ENCODE measurements around the gene NRTN.
"Not testable (repeated sequence)": the region's sequence is repeated elsewhere in the genome, so short reads cannot be mapped to it uniquely, and the experiment has no call there.

The NRTN gene

DNA sequence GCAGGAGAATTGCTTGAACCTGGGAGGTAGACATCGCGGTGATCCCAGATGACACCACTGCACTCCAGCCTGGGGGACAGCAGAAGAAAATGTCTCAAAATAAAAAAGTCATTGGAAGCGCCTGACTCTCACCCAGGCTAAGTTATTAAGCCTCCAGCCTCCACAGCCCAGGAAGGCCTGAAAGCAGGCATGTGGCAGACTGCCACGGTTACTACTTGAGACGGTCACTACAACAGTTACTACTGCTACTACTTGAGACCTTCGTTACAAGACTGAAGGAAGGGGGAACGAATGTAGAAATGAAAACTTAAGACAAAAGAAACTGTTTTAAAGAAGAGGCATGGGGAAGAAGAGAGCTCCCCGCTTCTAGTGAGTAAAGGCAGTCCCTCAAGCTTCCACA is 29.9 kb upstream of the NRTN start:
- no peaks in the 10 kb centered on the region for H3K4me1 ChIP-seq (ENCODE audit: insufficient read depth, low read length, poor library complexity, severe bottlenecking)
- no peaks in the 10 kb centered on the region for H3K27me3 ChIP-seq (ENCODE audit: insufficient read depth, low read length, poor library complexity, severe bottlenecking)
- no peaks in the 10 kb centered on the region for H3K9me3 ChIP-seq (ENCODE audit: insufficient read depth, low read depth, low read length)
- H3F3A ChIP-seq (ENCODE audit: low read depth), result no peaks in the 10 kb centered on the region
- no peaks in the 10 kb centered on the region for H3K9me2 ChIP-seq (replicated peaks; ENCODE audit: low read depth, low read length)
- TF ChIP-seq, protein P1, sequence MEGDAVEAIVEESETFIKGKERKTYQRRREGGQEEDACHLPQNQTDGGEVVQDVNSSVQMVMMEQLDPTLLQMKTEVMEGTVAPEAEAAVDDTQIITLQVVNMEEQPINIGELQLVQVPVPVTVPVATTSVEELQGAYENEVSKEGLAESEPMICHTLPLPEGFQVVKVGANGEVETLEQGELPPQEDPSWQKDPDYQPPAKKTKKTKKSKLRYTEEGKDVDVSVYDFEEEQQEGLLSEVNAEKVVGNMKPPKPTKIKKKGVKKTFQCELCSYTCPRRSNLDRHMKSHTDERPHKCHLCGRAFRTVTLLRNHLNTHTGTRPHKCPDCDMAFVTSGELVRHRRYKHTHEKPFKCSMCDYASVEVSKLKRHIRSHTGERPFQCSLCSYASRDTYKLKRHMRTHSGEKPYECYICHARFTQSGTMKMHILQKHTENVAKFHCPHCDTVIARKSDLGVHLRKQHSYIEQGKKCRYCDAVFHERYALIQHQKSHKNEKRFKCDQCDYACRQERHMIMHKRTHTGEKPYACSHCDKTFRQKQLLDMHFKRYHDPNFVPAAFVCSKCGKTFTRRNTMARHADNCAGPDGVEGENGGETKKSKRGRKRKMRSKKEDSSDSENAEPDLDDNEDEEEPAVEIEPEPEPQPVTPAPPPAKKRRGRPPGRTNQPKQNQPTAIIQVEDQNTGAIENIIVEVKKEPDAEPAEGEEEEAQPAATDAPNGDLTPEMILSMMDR (conservative IDR thresholded peaks at IDR 0.05; ENCODE audit: low read length), result no peak
- TF ChIP-seq EZH2phosphoT487 (IDR thresholded peaks at IDR 0.05; ENCODE audit: borderline replicate concordance), result no peak
- no peaks in the 10 kb centered on the region for H3K79me2 ChIP-seq (ENCODE audit: insufficient read depth, low read length)
- H3K9ac ChIP-seq (ENCODE audit: low read depth, low read length, poor library complexity, severe bottlenecking), result no peak overlapping the region
- H4K20me1 ChIP-seq (ENCODE audit: insufficient read depth, low read length, poor library complexity, severe bottlenecking), result no peaks in the 10 kb centered on the region
- H2AFZ ChIP-seq (ENCODE audit: low read length), result no peak overlapping the region
- no peak overlapping the region for H3K4me2 ChIP-seq (ENCODE audit: low read depth, low read length, poor library complexity, severe bottlenecking)
- no peak overlapping the region for H3K4me3 ChIP-seq (ENCODE audit: low read length, poor library complexity, severe bottlenecking)
- H3K36me3 ChIP-seq (ENCODE audit: insufficient read depth, low read length), result no peaks in the 10 kb centered on the region

DNA sequence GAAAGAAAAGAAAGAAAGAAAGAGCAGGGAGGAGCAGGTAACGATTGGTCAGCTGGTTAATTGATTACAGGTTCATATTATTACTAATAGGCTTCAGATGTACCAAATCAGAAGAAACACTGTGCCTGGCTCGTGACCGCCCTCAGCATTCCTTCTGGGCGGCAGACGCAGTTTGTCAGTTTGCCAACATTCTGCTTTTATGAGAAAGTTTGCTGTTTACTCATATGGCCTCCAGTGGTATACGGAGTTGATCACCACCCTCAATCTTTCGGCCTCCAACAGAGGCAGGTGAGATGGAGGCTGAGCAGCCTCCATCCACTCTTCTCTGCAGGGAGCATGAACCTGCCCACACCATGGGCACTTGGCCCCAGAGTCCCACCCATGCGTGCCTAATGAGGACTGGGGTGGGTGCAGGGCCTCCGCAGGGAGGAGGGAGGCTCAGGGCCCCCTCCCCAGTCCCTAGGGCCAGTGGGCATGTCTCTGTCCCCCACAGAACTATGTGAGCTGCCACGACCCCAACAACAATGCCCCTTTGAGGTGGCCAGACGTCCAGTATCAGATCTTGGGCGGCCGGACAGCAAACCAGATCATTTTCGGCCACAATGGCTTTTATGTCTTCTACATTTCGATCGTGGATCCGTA is 29.1 kb upstream of the NRTN start:
- H2AFZ ChIP-seq (ENCODE audit: low read length), result no peak overlapping the region
- H4K20me1 ChIP-seq (ENCODE audit: insufficient read depth, low read length, poor library complexity, severe bottlenecking), result no peaks in the 10 kb centered on the region
- TF ChIP-seq, protein P1 (conservative IDR thresholded peaks at IDR 0.05; ENCODE audit: low read length), result no peak
- TF ChIP-seq EZH2phosphoT487 (IDR thresholded peaks at IDR 0.05; ENCODE audit: borderline replicate concordance), result no peak
- no peaks in the 10 kb centered on the region for H3K9me2 ChIP-seq (replicated peaks; ENCODE audit: low read depth, low read length)
- no peak overlapping the region for H3K9ac ChIP-seq (ENCODE audit: low read depth, low read length, poor library complexity, severe bottlenecking)
- no peak overlapping the region for H3K4me3 ChIP-seq (ENCODE audit: low read length, poor library complexity, severe bottlenecking)
- no peaks in the 10 kb centered on the region for H3K79me2 ChIP-seq (ENCODE audit: insufficient read depth, low read length)
- H3K4me1 ChIP-seq (ENCODE audit: insufficient read depth, low read length, poor library complexity, severe bottlenecking), result no peaks in the 10 kb centered on the region
- H3F3A ChIP-seq (ENCODE audit: low read depth), result no peaks in the 10 kb centered on the region
- no peaks in the 10 kb centered on the region for H3K27me3 ChIP-seq (ENCODE audit: insufficient read depth, low read length, poor library complexity, severe bottlenecking)
- H3K36me3 ChIP-seq (ENCODE audit: insufficient read depth, low read length), result no peaks in the 10 kb centered on the region
- no peaks in the 10 kb centered on the region for H3K9me3 ChIP-seq (ENCODE audit: insufficient read depth, low read depth, low read length)
- H3K4me2 ChIP-seq (ENCODE audit: low read depth, low read length, poor library complexity, severe bottlenecking), result no peak overlapping the region

DNA sequence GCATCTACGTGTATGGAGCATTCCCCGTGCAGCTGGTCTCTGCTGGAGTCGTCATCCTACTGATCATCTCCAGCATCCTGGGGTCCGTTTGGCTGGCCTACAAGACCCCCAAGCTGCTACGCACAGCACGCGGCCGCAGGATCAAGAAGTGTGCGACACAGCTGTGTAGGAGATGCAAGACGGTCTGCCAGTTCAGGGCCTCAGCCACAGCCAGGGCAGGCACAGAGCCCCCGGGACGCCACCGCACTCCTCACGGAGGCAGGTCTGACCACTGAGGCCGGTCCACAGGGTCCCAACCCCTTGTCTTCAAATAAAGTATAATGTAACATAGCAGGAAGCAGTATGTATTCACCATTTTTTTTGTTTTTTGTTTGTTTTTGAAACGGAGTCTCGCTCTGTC is 26.5 kb upstream of the NRTN start:
- H3K4me3 ChIP-seq (ENCODE audit: low read length, poor library complexity, severe bottlenecking), result no peak overlapping the region
- H2AFZ ChIP-seq (ENCODE audit: low read length), result no peak overlapping the region
- H3K4me2 ChIP-seq (ENCODE audit: low read depth, low read length, poor library complexity, severe bottlenecking), result no peak overlapping the region
- no peaks in the 10 kb centered on the region for H3K79me2 ChIP-seq (ENCODE audit: insufficient read depth, low read length)
- TF ChIP-seq, protein P1 (conservative IDR thresholded peaks at IDR 0.05; ENCODE audit: low read length), result no peak
- no peak for TF ChIP-seq EZH2phosphoT487 (IDR thresholded peaks at IDR 0.05; ENCODE audit: borderline replicate concordance)
- no peaks in the 10 kb centered on the region for H3K9me2 ChIP-seq (replicated peaks; ENCODE audit: low read depth, low read length)
- H4K20me1 ChIP-seq (ENCODE audit: insufficient read depth, low read length, poor library complexity, severe bottlenecking), result no peaks in the 10 kb centered on the region
- no peaks in the 10 kb centered on the region for H3F3A ChIP-seq (ENCODE audit: low read depth)
- no peaks in the 10 kb centered on the region for H3K4me1 ChIP-seq (ENCODE audit: insufficient read depth, low read length, poor library complexity, severe bottlenecking)
- no peaks in the 10 kb centered on the region for H3K36me3 ChIP-seq (ENCODE audit: insufficient read depth, low read length)
- no peak overlapping the region for H3K9ac ChIP-seq (ENCODE audit: low read depth, low read length, poor library complexity, severe bottlenecking)
- no peaks in the 10 kb centered on the region for H3K9me3 ChIP-seq (ENCODE audit: insufficient read depth, low read depth, low read length)
- H3K27me3 ChIP-seq (ENCODE audit: insufficient read depth, low read length, poor library complexity, severe bottlenecking), result no peaks in the 10 kb centered on the region

DNA sequence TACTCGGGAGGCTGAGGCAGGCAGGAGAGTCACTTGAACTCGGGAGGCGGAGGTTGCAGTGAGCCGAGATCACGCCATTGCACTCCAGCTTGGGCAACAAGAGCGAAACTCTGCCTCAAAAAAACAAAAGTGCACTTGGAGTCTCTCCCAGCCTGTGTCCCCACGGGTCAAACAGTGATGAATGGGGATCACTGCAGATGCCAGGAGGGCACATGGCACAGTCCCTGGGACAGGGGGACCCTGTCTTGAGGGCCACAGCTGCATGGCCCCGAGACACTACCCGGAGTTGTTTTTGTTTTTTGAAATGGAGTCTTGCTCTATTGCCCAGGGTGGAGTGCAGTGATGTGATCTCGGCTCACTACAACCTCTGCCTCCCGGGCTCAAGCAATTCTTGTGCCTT is 24.0 kb upstream of the NRTN start:
- peaks cover 11% of the 10 kb centered on the region; the same call in 1 of the 2 replicates for H3K36me3 ChIP-seq (ENCODE audit: insufficient read depth, low read length)
- not testable (repeated sequence) for H3K79me2 ChIP-seq (ENCODE audit: insufficient read depth, low read length); H2AFZ ChIP-seq (ENCODE audit: low read length); H3K27me3 ChIP-seq (ENCODE audit: insufficient read depth, low read length, poor library complexity, severe bottlenecking); H3K9me3 ChIP-seq (ENCODE audit: insufficient read depth, low read depth, low read length); H3K4me1 ChIP-seq (ENCODE audit: insufficient read depth, low read length, poor library complexity, severe bottlenecking); H3K9ac ChIP-seq (ENCODE audit: low read depth, low read length, poor library complexity, severe bottlenecking); H4K20me1 ChIP-seq (ENCODE audit: insufficient read depth, low read length, poor library complexity, severe bottlenecking); H3K4me2 ChIP-seq (ENCODE audit: low read depth, low read length, poor library complexity, severe bottlenecking); H3K9me2 ChIP-seq (replicated peaks; ENCODE audit: low read depth, low read length); H3K4me3 ChIP-seq (ENCODE audit: low read length, poor library complexity, severe bottlenecking); H3F3A ChIP-seq (ENCODE audit: low read depth)
